Transverse colon (tissue), 4 donors: Measurements from ENCODE around the gene PPFIA3.

Experiments used
- CTCF ChIP-seq, 5 experiments: fragments of 200-600 bp in 3 of 5; fragments of 450-650 bp in 2 of 5; sonication (generic) in 3 of 5; IDR thresholded peaks; 1 replicate in 2 of 5; 2 replicates in 3 of 5; pipeline ENCODE4 v1.5.1; 2016 to 2017; ENCODE audit warnings: antibody characterized with exemption in 5 of 5, inconsistent platforms in 3 of 5, mild to moderate bottlenecking in 2 of 5, moderate library complexity in 1 of 5
- POLR2A ChIP-seq: fragments of 450-650 bp; IDR thresholded peaks from one replicate; pipeline ENCODE4 v1.6.1; 2016; ENCODE audit warnings: antibody characterized with exemption, mild to moderate bottlenecking, moderate library complexity
- POLR2AphosphoS5 ChIP-seq, 3 donors: sonication (generic); formaldehyde crosslinking; IDR thresholded peaks; one replicate each; pipeline ENCODE4 v1.6.1; 2016; ENCODE audit warnings: antibody characterized with exemption in 3 of 3

- TF ChIP-seq POLR2AphosphoS5 (IDR thresholded peaks at IDR 0.05) (no peak), CTCF (IDR thresholded peaks at IDR 0.05) (no peak), POLR2A (no peak)
Observed at GRCh38 chr19:49081273-49081672, 38.1 kb upstream of the PPFIA3 start.
